VCaP (cell line): ENCODE data around the gene DVL3.

ENCODE experiments used
- H3K27ac ChIP-seq: fragments of 450-650 bp; 2 replicates; pipeline ENCODE4 v1.5.1; 2017
- CTCF ChIP-seq: fragments of 450-650 bp; conservative IDR thresholded peaks from 2 replicates; pipeline ENCODE4 v1.5.1; 2017; ENCODE audit warnings: mild to moderate bottlenecking, moderate library complexity

The DVL3 gene

GRCh38 chr3:184174646-184175492 is 19.7 kb downstream of the DVL3 start, which contains the start of gene AP2M1:
TSS of gene AP2M1 (plus strand) at chr3:184174855. CDS start at chr3:184176994, 2,139 bp downstream.
- H3K27ac ChIP-seq: peak within 1 kb of the TSS; percentile 87
- no peak for TF ChIP-seq CTCF

GRCh38 chr3:184175506-184175905 is 20.3 kb downstream of the DVL3 start:
- H3K27ac ChIP-seq: peak overlapping the region; percentile 87
- TF ChIP-seq CTCF: no peak

- no peak for TF ChIP-seq CTCF
- H3K27ac ChIP-seq: peak overlapping the region; percentile 87
Observed at GRCh38 chr3:184175981-184176376, 20.8 kb downstream of the DVL3 start.

GRCh38 chr3:184176377-184177330 is 21.5 kb downstream of the DVL3 start:
- peak overlapping the region; percentile 87; the same call in 1 of the 2 replicates for H3K27ac ChIP-seq
- TF ChIP-seq CTCF: no peak

- no peak overlapping the region for H3K27ac ChIP-seq
- TF ChIP-seq CTCF: no peak
Observed at GRCh38 chr3:184177331-184177731, 22.2 kb downstream of the DVL3 start.

- no peak overlapping the region for H3K27ac ChIP-seq
Observed at GRCh38 chr3:184177767-184178306, 22.7 kb downstream of the DVL3 start.

More at GRCh38 chr3:184177767-184178306, 22.7 kb downstream of the DVL3 start:
- TF ChIP-seq CTCF: no peak
